Smooth muscle cell (in vitro differentiated cells): Measurements from ENCODE around the gene THSD7B. TPM values are rescaled to one million over a fixed set of nuclear protein-coding genes. Genes with fewer than 3 reads are reported as not detected.

Experiments
- DNase-seq: peaks from one replicate; lab custom pipeline; 2025; ENCODE audit not compliant: unreplicated experiment; lab: John Stamatoyannopoulos, UW
- H2AFZ ChIP-seq: fragments of 200-600 bp; sonication (generic); 2 replicates; pipeline ENCODE4 v1.6.0; 2016; ENCODE audit warnings: antibody characterized with exemption, low read depth, mild to moderate bottlenecking
- H3F3A ChIP-seq: fragments of 200-600 bp; sonication (generic); 2 replicates; pipeline ENCODE4 v1.6.0; 2017; ENCODE audit warnings: antibody characterized with exemption, low read depth
- H3K27ac ChIP-seq: fragments of 200-600 bp; sonication (generic); 2 replicates; pipeline ENCODE4 v1.5.1; 2016; ENCODE audit warnings: low read depth, mild to moderate bottlenecking
- H3K27me3 ChIP-seq: fragments of 200-600 bp; sonication (generic); 2 replicates; pipeline ENCODE4 v1.6.1; 2016; ENCODE audit warnings: low read depth, mild to moderate bottlenecking
- H3K36me3 ChIP-seq: fragments of 200-600 bp; sonication (generic); 2 replicates; pipeline ENCODE4 v1.5.1; 2016; ENCODE audit warnings: low read depth
- H3K4me1 ChIP-seq: fragments of 200-600 bp; sonication (generic); 2 replicates; pipeline ENCODE4 v1.5.1; 2016; ENCODE audit warnings: low read depth
- H3K4me2 ChIP-seq: fragments of 200-600 bp; sonication (generic); 2 replicates; pipeline ENCODE4 v1.6.0; 2016; ENCODE audit warnings: mild to moderate bottlenecking
- H3K4me3 ChIP-seq: fragments of 200-600 bp; sonication (generic); 2 replicates; pipeline ENCODE4 v1.5.1; 2016; ENCODE audit warnings: mild to moderate bottlenecking
- H3K79me2 ChIP-seq: fragments of 200-600 bp; sonication (generic); 2 replicates; pipeline ENCODE4 v1.6.0; 2016; ENCODE audit warnings: low read depth, mild to moderate bottlenecking
- H3K9ac ChIP-seq: fragments of 200-600 bp; sonication (generic); 2 replicates; pipeline ENCODE4 v1.6.0; 2016; ENCODE audit warnings: low read depth
- H3K9me3 ChIP-seq: fragments of 200-600 bp; sonication (generic); replicated peaks from 2 replicates; pipeline ENCODE4 v1.5.1; 2016; ENCODE audit warnings: low read depth
- H4K20me1 ChIP-seq: fragments of 200-600 bp; sonication (generic); 2 replicates; pipeline ENCODE4 v1.6.0; 2016; ENCODE audit warnings: low read depth
- WGBS: methylation state at CpG from one replicate; pipeline ENCODE4 v1.1.7; 2016; ENCODE audit warnings: low lambda C conversion rate; 5-methylcytosine and 5-hydroxymethylcytosine counted together
- polyA plus RNA-seq: library from polyadenylated mRNA; unstranded; fragments of >200 nt; fragmentation: Nextera tagmentation; extraction: Ambion mirVana; gene quantifications from 2 replicates; pipeline ENCODE4 v1.2.1, GENCODE V29; 2016
- total RNA-seq: library from RNA; depleted of rRNA; stranded (reverse); fragments of >200 nt; gene quantifications from 2 replicates; pipeline ENCODE4 v1.2.3, GENCODE V29; 2014
- TF ChIP-seq, protein P1 (sequence below): fragments of 200-600 bp; sonication (generic); IDR thresholded peaks from 2 replicates; pipeline ENCODE4 v1.5.1; 2017; ENCODE audit warnings: borderline replicate concordance, mild to moderate bottlenecking, antibody characterized with exemption; ENCODE audit not compliant: insufficient read depth, poor library complexity, severe bottlenecking

The THSD7B gene
- total and polyA plus RNA-seq, 2 experiments from 2014 or later: not detected

DNA sequence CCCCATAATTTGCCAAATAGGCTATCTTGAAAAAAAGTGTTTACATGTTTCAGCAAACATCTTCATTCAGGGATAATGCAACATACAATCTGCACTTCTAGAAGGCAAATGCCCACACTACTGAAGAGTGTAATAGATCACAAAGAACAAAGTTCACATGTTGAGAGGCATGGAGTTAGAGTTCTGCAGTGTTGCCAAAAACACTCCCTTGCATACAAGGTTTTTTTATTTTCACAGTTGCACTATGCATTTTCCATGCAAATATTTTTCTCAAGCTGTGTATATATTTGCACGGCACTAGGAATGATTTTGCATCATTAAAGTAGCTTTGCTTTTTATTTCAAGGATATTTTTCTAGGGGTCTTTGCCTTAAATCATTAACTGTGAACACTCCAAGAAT lies 409.9 kb downstream of the THSD7B start:
- no peak overlapping the region for H3K9ac ChIP-seq

DNA sequence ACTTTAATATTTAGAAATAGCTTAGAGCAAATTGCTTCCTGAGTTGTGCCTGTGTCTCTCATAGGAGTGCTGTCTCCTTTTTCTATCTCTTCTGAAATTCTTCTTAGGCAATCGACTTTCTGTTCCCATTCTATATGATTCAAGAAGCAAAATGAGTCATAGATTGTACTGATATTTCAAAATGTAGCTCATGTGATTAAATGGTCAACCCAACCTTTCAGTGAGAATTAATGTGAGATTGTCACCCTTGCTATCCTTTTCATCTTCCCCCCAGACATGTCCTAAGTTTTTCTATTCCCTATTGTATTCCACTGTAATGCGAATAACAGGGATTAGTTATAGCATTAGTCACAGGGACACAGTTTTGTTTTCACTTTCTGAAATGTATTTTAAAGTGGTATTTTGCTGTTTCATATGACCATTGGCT lies 413.6 kb downstream of the THSD7B start:
- no peak overlapping the region for H3K4me2 ChIP-seq
- no peaks in the 10 kb centered on the region for H3K4me1 ChIP-seq
- H3K9me3 ChIP-seq: no peaks in the 10 kb centered on the region
- H3K36me3 ChIP-seq: no peaks in the 10 kb centered on the region
- H3K27me3 ChIP-seq: peaks cover 4% of the 10 kb centered on the region
- H3K79me2 ChIP-seq: no peaks in the 10 kb centered on the region
- H2AFZ ChIP-seq: no peak overlapping the region
- H3K4me3 ChIP-seq: no peak overlapping the region
- TF ChIP-seq, protein P1, sequence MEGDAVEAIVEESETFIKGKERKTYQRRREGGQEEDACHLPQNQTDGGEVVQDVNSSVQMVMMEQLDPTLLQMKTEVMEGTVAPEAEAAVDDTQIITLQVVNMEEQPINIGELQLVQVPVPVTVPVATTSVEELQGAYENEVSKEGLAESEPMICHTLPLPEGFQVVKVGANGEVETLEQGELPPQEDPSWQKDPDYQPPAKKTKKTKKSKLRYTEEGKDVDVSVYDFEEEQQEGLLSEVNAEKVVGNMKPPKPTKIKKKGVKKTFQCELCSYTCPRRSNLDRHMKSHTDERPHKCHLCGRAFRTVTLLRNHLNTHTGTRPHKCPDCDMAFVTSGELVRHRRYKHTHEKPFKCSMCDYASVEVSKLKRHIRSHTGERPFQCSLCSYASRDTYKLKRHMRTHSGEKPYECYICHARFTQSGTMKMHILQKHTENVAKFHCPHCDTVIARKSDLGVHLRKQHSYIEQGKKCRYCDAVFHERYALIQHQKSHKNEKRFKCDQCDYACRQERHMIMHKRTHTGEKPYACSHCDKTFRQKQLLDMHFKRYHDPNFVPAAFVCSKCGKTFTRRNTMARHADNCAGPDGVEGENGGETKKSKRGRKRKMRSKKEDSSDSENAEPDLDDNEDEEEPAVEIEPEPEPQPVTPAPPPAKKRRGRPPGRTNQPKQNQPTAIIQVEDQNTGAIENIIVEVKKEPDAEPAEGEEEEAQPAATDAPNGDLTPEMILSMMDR: no peak
- 76% methylated on average over 2 of the region's 2 CpGs for WGBS
- H3F3A ChIP-seq: no peaks in the 10 kb centered on the region
- H4K20me1 ChIP-seq: no peaks in the 10 kb centered on the region
- no peak for DNase-seq
- H3K9ac ChIP-seq: no peak overlapping the region
- peak overlapping the region; percentile 27 for H3K27ac ChIP-seq

More for the DNA sequence above, 409.9 kb downstream of the THSD7B start:
- Histone ChIP-seq H3K4me1 (peaks cover 3% of the 10 kb centered on the region), H3F3A (no peaks in the 10 kb centered on the region), H3K4me2 (no peak overlapping the region), H3K27me3 (no peaks in the 10 kb centered on the region), H3K36me3 (no peaks in the 10 kb centered on the region), H3K27ac (no peak overlapping the region), H3K9me3 (no peaks in the 10 kb centered on the region), H3K4me3 (no peak overlapping the region), H3K79me2 (no peaks in the 10 kb centered on the region), H2AFZ (no peak overlapping the region), H4K20me1 (no peaks in the 10 kb centered on the region)
- no peak for DNase-seq
- TF ChIP-seq, protein P1: no peak
- WGBS: 91% methylated on average over 1 of the region's 1 CpG

DNA sequence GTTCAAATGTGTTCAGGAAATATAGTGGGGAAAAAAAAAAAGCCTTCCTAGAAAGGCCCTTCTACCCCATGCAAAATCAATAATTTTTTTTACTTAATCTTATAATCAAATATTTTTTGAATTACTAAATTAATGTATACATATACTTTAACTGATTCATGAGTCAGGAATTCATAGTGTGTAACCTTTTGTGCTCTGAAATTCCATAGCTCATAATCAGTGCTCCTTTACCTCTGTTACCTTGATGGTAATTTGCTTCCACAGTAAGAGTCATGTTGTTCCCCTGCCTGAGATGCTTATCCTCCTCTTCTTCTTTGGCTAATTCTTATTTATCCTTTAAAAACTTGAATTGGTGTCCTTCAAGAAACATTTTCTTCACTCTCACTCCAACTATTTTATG lies 414.2 kb downstream of the THSD7B start:
- H3F3A ChIP-seq: no peaks in the 10 kb centered on the region
- no peak overlapping the region for H3K9ac ChIP-seq
- no peaks in the 10 kb centered on the region for H3K79me2 ChIP-seq
- peaks cover 4% of the 10 kb centered on the region for H3K27me3 ChIP-seq
- H3K36me3 ChIP-seq: no peaks in the 10 kb centered on the region
- H2AFZ ChIP-seq: no peak overlapping the region
- no peak overlapping the region for H3K4me2 ChIP-seq
- no peaks in the 10 kb centered on the region for H4K20me1 ChIP-seq
- H3K9me3 ChIP-seq: no peaks in the 10 kb centered on the region
- H3K27ac ChIP-seq: peak overlapping the region; percentile 27
- no peak overlapping the region for H3K4me3 ChIP-seq
- DNase-seq: no peak
- H3K4me1 ChIP-seq: no peaks in the 10 kb centered on the region
- TF ChIP-seq, protein P1: no peak

DNA sequence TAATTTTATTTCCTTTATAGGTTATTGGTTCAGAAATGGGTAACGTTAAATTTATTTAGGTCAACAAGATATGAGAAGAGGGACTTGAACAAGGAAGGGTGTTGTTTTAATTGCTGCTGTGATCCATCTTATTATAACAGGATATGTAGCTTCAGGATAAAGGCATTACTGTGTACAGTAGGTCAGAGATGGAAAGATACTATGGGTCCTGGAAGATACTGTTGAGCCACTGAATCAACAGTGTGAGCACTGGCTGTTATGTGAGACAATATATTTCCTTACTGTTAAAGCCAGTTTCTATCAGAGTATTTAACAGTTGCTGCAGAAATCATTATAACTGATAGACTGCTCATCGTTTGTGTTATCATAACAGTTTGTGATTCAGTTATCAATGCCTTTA lies 414.7 kb downstream of the THSD7B start:
- no peak for DNase-seq
- Histone ChIP-seq H2AFZ (no peak overlapping the region), H3K9ac (no peak overlapping the region), H3K79me2 (no peaks in the 10 kb centered on the region), H3K4me3 (no peak overlapping the region), H3K27ac (no peak overlapping the region), H3K27me3 (peaks cover 4% of the 10 kb centered on the region), H3K36me3 (no peaks in the 10 kb centered on the region), H3K9me3 (no peaks in the 10 kb centered on the region), H3F3A (no peaks in the 10 kb centered on the region), H4K20me1 (no peaks in the 10 kb centered on the region), H3K4me2 (no peak overlapping the region), H3K4me1 (no peaks in the 10 kb centered on the region)
- TF ChIP-seq, protein P1: no peak
- 89% methylated on average over 2 of the region's 2 CpGs for WGBS
